H1 (cell line): Measurements from ENCODE around the gene MYG1. TPM values are rescaled to one million over a fixed set of nuclear protein-coding genes. Genes with fewer than 3 reads are reported as not detected.

Source experiments
- CEBPB ChIP-seq: IDR thresholded peaks from 2 replicates; pipeline ENCODE4 v1.6.1; 2012; ENCODE audit warnings: low read depth, low read length
- CHD2 ChIP-seq: IDR thresholded peaks from 2 replicates; pipeline ENCODE4 v1.6.1; 2012; ENCODE audit warnings: low read length, improper control_type of control experiment
- CHD7 ChIP-seq: fragments of 300-600 bp; sonication (generic); IDR thresholded peaks from 2 replicates; pipeline ENCODE4 v1.7.1; 2012; ENCODE audit warnings: low read length, moderate library complexity, mild to moderate bottlenecking, inconsistent platforms; ENCODE audit not compliant: insufficient replicate concordance
- CTBP2 ChIP-seq: IDR thresholded peaks from 2 replicates; pipeline ENCODE4 v1.7.0; 2011; ENCODE audit warnings: borderline replicate concordance, mild to moderate bottlenecking, moderate library complexity, mixed read lengths, low read length; ENCODE audit not compliant: insufficient read depth, insufficient read length
- EZH2 ChIP-seq: fragments of 200-600 bp; sonication (generic); IDR thresholded peaks from 2 replicates; pipeline ENCODE4 v1.7.1; 2012; ENCODE audit warnings: low read depth, mild to moderate bottlenecking, moderate library complexity, low read length, inconsistent platforms; ENCODE audit not compliant: severe bottlenecking
- GABPA ChIP-seq: IDR thresholded peaks from 2 replicates; pipeline ENCODE4 v1.6.1; 2011; ENCODE audit warnings: mild to moderate bottlenecking, low read length, moderate library complexity, borderline replicate concordance; ENCODE audit not compliant: insufficient read depth
- HDAC6 ChIP-seq: IDR thresholded peaks from one replicate; pipeline ENCODE4 v1.7.1; 2012; ENCODE audit warnings: low read depth, mild to moderate bottlenecking, inconsistent platforms, low read length, moderate library complexity
- POU5F1 ChIP-seq: IDR thresholded peaks from 2 replicates; pipeline ENCODE4 v1.6.1; 2011; ENCODE audit warnings: low read depth, mild to moderate bottlenecking, low read length, moderate library complexity
- RBBP5 ChIP-seq: IDR thresholded peaks from 2 replicates; pipeline ENCODE4 v1.7.1; 2012; ENCODE audit warnings: low read depth, mild to moderate bottlenecking, inconsistent platforms, low read length, moderate library complexity, borderline replicate concordance
- RFX5 ChIP-seq: IDR thresholded peaks from 2 replicates; pipeline ENCODE4 v1.6.1; 2011; ENCODE audit warnings: low read depth, low read length, improper control_type of control experiment, borderline replicate concordance
- SUZ12 ChIP-seq: fragments of 200-600 bp; sonication (generic); IDR thresholded peaks from 2 replicates; pipeline ENCODE4 v1.6.1; 2012; ENCODE audit warnings: mild to moderate bottlenecking, inconsistent platforms, low read length, moderate library complexity, mixed read lengths
- TAF1 ChIP-seq: IDR thresholded peaks from 2 replicates; pipeline ENCODE4 v1.6.1; 2011; ENCODE audit warnings: mild to moderate bottlenecking, low read depth, low read length
- polyA plus RNA-seq, 7 experiments: library from polyadenylated mRNA; depleted of rRNA in 3 of 7; stranded (reverse) in 5 of 7; unstranded in 2 of 7; fragments of >200 nt in 5 of 7; fragments of 200-250 nt in 2 of 7; gene quantifications; 1 replicate in 5 of 7; 2 replicates in 1 of 7; 4 replicates in 1 of 7; pipeline versions ENCODE4 v1.2.1 to v1.2.3, GENCODE V29; 2011 to 2013; ENCODE audit warnings: missing spikeins in 2 of 7, mixed read lengths in 2 of 7
- total RNA-seq: library from RNA; stranded (reverse); fragmentation: NEBNext Ultra II Directional; extraction: Animal tissue kit (Norgen Biotek cat#: 25700); gene quantifications from 2 replicates; pipeline ENCODE4 v1.2.1, GENCODE V29; 2021

MYG1 gene
- total and polyA plus RNA-seq, 2 of the 8 experiments (the other 6 are each of a cell fraction or from before 2014, with no cell fraction given): 83.3 to 104 TPM

- no peak for TF ChIP-seq CHD7
- no peak for TF ChIP-seq SUZ12
- TF ChIP-seq EZH2: no peak
- no peak for TF ChIP-seq CTBP2
- no peak for TF ChIP-seq RBBP5
- no peak for TF ChIP-seq GABPA
- no peak for TF ChIP-seq CHD2
- TF ChIP-seq CEBPB: no peak
- no peak for TF ChIP-seq HDAC6
- no peak for TF ChIP-seq RFX5
- no peak for TF ChIP-seq POU5F1
- TF ChIP-seq TAF1: no peak
These were observed 23.0 kb upstream of the MYG1 start (continued) for GRCh38 chr12:53276511-53276910.
